SK-N-MC (cell line): Measurements from ENCODE around the gene PDGFRA.

ENCODE experiments used
- EZH2 ChIP-seq: fragments of 200-600 bp; sonication (generic); IDR thresholded peaks from one replicate; pipeline ENCODE4 v1.6.1; 2017; ENCODE audit warnings: antibody characterized with exemption
- POLR2AphosphoS5 ChIP-seq: IDR thresholded peaks from 2 replicates; pipeline ENCODE4 v1.6.1; 2012; ENCODE audit warnings: mild to moderate bottlenecking, low read depth, low read length, borderline replicate concordance

- no peak for TF ChIP-seq POLR2AphosphoS5
- TF ChIP-seq EZH2 = no peak
Observed at GRCh38 chr4:54186371-54186770, 42.7 kb upstream of the PDGFRA start.
